Keratinocyte (primary cell): ENCODE measurements around the gene TGFBRAP1.

ENCODE experiments used
- CTCF ChIP-seq, 3 experiments: IDR thresholded peaks in 1 of 3; conservative IDR thresholded peaks in 1 of 3; optimal IDR thresholded peaks in 1 of 3; 2 replicates in 2 of 3; 3 replicates in 1 of 3; pipeline versions ENCODE3 to v1.5.1; 2011; ENCODE audit warnings: low read length in 3 of 3, mild to moderate bottlenecking in 3 of 3, moderate library complexity in 2 of 3, control low read depth in 1 of 3, inconsistent platforms in 1 of 3; ENCODE audit not compliant: insufficient read depth in 2 of 3; ENCODE audit errors: extremely low read depth in 1 of 3
- EZH2 ChIP-seq: IDR thresholded peaks from one replicate; pipeline ENCODE4 v1.6.1; 2012; ENCODE audit warnings: inconsistent platforms, mild to moderate bottlenecking, low read length, moderate library complexity

GRCh38 chr2:105362862-105363591, 33.5 kb upstream of the TGFBRAP1 start:
- TF ChIP-seq CTCF (optimal IDR thresholded peaks at IDR 0.05 in 1 of 3, IDR thresholded peaks at IDR 0.05 in 1 of 3, conservative IDR thresholded peaks at IDR 0.05 in 1 of 3; ENCODE audit: extremely low read depth in 1 of 3, insufficient read depth in 2 of 3, low read length in 3 of 3), result no peak
- no peak for TF ChIP-seq EZH2
